Nephron (organoid): ENCODE results near the gene SREBF1.

ENCODE experiments used
- H3K27ac Mint-ChIP-seq, 3 experiments: 2 replicates each; pipeline ENCODE4 v1.8.0; 2020; ENCODE audit warnings: mixed read lengths in 3 of 3, mild to moderate bottlenecking in 2 of 3, moderate library complexity in 1 of 3
- H3K27me3 Mint-ChIP-seq: 2 replicates; pipeline ENCODE4 v1.8.0; 2021; ENCODE audit warnings: low read depth, mild to moderate bottlenecking, moderate library complexity, mixed read lengths
- H3K36me3 Mint-ChIP-seq: 2 replicates; pipeline ENCODE4 v1.8.0; 2020; ENCODE audit warnings: low read depth, mixed read lengths
- H3K4me1 Mint-ChIP-seq: 2 replicates; pipeline ENCODE4 v1.8.0; 2020; ENCODE audit warnings: mixed read lengths
- H3K4me3 Mint-ChIP-seq, 3 experiments: 2 replicates each; pipeline ENCODE4 v1.8.0; 2020; ENCODE audit warnings: mild to moderate bottlenecking in 3 of 3, mixed read lengths in 3 of 3, moderate library complexity in 2 of 3
- H3K9me3 Mint-ChIP-seq: 2 replicates; pipeline ENCODE4 v1.8.0; 2020; ENCODE audit warnings: mixed read lengths
- TF ChIP-seq, protein P1 (sequence below), 3 experiments: fragments of 200-600 bp; sonication (generic); IDR thresholded peaks; one replicate each; pipeline ENCODE4 v1.5.0; 2021; ENCODE audit warnings: antibody characterized with exemption in 3 of 3; ENCODE audit not compliant: unreplicated experiment in 3 of 3

Gene SREBF1

DNA sequence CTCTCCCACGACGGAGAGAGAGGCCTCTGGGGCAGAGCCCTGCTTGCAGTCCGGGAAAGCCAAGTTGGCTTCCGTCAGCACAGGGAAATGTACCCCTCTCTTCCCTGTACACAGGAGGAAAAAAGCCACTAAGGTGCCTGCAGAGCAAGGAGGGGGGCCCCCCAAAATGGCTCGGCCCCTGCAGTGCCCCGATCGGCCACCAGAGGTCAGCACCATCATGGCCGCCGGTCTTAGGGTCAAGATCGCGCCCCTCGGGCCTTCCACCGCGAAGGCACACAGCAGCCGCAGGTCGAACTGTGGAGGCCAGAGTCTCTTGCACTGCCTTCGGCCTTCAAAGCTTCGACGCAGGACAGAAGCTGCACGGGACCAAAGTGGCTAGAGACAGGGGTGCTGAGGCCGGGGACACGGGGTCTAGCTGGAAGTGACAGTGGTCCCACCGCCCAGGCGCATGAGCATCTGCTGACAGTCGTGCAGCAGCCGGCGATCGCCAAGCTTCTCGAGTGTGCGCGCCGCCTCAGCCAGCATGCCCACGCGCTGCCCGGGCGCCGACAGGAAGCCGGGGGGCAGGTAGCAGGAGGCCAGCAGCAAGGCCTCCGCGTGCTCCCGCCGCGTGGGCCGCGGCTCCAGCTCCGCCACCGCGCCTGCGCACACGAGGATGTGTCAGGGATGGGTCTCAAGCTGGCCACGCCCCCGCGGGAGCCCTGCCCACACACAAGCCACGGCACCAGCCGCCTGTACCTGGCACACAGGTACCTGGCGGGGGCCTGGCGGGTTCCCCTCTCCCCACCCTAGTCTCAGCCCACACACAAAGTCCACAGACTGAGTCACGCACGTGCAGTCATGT is 24.4 kb downstream of the SREBF1 start:
- H3K4me3 Mint-ChIP-seq, result no peak overlapping the region
- no peaks in the 10 kb centered on the region for H3K9me3 Mint-ChIP-seq
- H3K36me3 Mint-ChIP-seq, result no peaks in the 10 kb centered on the region
- peaks cover 3% of the 10 kb centered on the region for H3K27me3 Mint-ChIP-seq
- TF ChIP-seq, protein P1, sequence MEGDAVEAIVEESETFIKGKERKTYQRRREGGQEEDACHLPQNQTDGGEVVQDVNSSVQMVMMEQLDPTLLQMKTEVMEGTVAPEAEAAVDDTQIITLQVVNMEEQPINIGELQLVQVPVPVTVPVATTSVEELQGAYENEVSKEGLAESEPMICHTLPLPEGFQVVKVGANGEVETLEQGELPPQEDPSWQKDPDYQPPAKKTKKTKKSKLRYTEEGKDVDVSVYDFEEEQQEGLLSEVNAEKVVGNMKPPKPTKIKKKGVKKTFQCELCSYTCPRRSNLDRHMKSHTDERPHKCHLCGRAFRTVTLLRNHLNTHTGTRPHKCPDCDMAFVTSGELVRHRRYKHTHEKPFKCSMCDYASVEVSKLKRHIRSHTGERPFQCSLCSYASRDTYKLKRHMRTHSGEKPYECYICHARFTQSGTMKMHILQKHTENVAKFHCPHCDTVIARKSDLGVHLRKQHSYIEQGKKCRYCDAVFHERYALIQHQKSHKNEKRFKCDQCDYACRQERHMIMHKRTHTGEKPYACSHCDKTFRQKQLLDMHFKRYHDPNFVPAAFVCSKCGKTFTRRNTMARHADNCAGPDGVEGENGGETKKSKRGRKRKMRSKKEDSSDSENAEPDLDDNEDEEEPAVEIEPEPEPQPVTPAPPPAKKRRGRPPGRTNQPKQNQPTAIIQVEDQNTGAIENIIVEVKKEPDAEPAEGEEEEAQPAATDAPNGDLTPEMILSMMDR (IDR thresholded peaks at IDR 0.05; ENCODE audit: unreplicated experiment in 3 of 3), result peak; percentile 98 to 100 (median 99)
- peak overlapping the region; percentile 71 to 92 (median 82) for H3K27ac Mint-ChIP-seq
- H3K4me1 Mint-ChIP-seq, result peaks cover 29% of the 10 kb centered on the region

DNA sequence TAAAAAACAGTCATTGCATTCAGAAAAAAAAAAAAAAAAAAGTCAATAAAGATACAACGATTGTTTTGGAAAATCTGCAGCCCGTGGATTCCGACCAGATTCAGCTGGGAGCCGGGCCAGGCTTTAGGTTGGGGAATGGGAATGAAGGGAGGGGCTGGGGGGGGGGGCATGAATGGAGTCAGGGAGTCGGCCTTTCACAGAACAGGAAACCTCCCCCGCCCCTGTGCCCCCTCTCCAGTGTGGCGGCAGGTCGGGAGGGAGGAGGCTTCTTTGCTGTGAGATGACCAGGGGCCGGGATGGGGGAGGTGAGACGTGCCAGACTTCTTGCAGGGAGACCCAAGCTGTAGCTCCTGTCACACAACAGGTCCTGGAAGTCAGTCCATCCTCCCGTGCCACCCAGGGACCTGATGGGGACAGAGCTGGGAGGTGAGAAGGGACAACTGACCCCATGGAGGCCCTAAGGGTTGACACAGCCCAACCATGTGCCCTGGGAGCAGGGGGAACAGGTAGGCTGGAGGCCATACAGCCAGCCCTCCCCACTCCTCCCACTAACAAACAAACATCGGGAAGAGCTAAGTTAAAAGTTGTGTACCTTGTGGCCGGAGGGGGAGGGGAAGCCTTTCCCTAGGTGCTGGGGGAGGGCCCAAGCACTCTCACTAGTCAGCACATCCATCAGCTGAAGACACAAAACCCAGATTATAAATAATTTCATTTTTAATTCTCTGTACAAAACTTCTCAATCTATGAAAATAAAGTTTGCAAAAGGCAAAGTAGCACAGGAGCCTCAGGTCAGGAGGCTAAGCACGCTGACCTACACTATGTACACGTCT is 25.2 kb downstream of the SREBF1 start:
- TF ChIP-seq, protein P1 (IDR thresholded peaks at IDR 0.05; ENCODE audit: unreplicated experiment in 3 of 3), result no peak
- H3K27me3 Mint-ChIP-seq, result peaks cover 3% of the 10 kb centered on the region
- no peaks in the 10 kb centered on the region for H3K9me3 Mint-ChIP-seq
- peak overlapping the region; percentile 71 to 92 (median 82) for H3K27ac Mint-ChIP-seq
- H3K4me1 Mint-ChIP-seq, result peaks cover 34% of the 10 kb centered on the region
- peak overlapping the region; percentile 29 to 38 (median 34) for H3K4me3 Mint-ChIP-seq
- no peaks in the 10 kb centered on the region for H3K36me3 Mint-ChIP-seq

DNA sequence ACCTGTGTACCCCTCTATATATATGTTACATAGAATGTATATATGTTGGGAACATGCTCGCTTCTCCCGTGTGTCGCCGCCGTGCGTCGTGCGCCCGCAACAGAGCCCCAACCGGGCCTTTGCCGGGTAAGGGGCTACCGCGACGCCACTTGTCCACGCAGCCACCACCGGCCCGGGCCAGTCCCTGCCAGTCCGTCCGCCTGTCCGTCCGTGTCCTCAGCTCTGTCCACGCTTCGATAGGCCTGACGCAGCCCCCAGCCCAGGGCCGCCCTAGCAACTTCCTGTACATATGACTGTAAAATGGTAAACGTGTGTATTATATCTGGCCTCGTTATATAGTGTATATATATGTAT is 25.9 kb downstream of the SREBF1 start:
- H3K27ac Mint-ChIP-seq, result peak overlapping the region; percentile 71 to 92 (median 82)
- peaks cover 40% of the 10 kb centered on the region for H3K4me1 Mint-ChIP-seq
- H3K36me3 Mint-ChIP-seq, result peaks cover 5% of the 10 kb centered on the region
- TF ChIP-seq, protein P1 (IDR thresholded peaks at IDR 0.05; ENCODE audit: unreplicated experiment in 3 of 3), result no peak
- no peaks in the 10 kb centered on the region for H3K9me3 Mint-ChIP-seq
- peaks cover 3% of the 10 kb centered on the region for H3K27me3 Mint-ChIP-seq
- H3K4me3 Mint-ChIP-seq, result peak overlapping the region; percentile 59 to 75 (median 60)

DNA sequence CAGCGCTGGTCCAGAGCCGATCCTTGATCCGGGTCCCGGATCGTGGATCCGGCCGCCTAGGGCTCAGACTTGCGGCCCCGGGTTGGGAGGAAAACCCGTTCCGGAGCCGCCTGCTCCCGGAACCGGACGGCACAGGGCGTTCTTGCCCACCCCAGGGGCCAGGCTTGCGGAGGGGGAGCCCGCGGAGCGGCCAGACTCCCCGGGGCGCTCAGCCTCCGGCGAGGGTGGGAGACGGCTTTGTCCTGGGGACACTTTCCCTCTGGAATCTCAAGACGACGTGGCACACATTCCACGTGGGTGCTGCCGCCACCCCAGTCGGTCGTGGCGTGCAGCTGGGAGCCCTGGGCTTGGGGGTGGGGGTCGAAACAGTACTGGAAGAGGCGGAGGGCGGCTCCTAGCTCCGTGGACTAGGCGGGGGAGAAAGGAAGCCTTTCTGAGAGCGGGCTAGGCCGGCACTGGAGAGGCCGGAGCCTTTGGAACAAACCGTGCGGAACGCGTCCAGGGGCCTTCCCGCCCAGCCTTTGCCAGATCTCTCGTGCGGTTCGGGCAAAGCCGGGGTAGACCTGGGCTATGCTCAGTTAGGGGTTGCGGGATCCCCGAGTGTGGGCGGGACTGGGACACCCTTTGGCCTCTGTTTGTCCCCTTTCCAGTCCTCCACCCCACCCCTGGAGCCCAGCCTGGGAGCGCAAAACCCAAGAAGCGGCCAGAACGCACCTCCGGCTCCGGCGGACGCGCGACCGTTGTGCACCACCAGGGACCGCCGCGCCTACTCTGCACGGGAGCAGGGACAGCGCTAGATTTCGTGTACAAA is 26.5 kb downstream of the SREBF1 start:
- Mint-ChIP-seq H3K9me3 (no peaks in the 10 kb centered on the region), H3K4me1 (peaks cover 42% of the 10 kb centered on the region), H3K27me3 (peaks cover 3% of the 10 kb centered on the region), H3K36me3 (peaks cover 10% of the 10 kb centered on the region), H3K27ac (peak overlapping the region; percentile 55 to 92 (median 71)), H3K4me3 (peak overlapping the region; percentile 60 to 75 (median 68))
- TF ChIP-seq, protein P1 (IDR thresholded peaks at IDR 0.05; ENCODE audit: unreplicated experiment in 3 of 3), result peak in 1 of 3 experiments; percentile 10

DNA sequence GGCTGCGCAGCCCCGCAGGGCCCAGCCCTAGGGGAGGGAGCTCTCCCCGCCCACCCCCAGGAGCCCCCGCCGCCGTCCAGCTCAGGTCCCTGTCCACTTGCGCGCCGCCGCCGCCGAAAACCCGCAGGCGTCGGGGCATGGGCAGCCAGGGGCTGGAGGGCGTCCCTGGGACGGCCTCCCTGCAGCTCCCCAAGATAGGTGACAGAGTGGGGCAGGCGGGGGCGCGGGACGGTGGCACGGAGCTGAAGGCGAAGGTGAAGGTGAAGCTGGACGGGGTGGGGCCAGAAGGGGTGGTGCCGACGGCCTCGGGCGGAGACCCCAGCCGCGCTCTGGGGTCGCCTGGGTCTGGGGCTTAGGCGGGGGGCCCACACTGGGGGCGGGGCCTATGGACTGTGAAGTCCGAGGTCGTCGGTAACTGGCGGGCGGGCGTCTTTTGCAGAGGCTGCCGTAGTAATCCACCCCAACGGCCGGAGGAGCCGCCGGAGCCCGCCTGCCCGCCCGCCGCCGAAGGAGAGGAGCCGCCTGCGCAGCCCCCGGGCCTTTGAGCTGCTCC is 27.2 kb downstream of the SREBF1 start:
- TF ChIP-seq, protein P1 (IDR thresholded peaks at IDR 0.05; ENCODE audit: unreplicated experiment in 3 of 3), result no peak
- peaks cover 3% of the 10 kb centered on the region for H3K27me3 Mint-ChIP-seq
- H3K4me3 Mint-ChIP-seq, result peak overlapping the region in 2 of 3 experiments; percentile 60 to 75
- peaks cover 15% of the 10 kb centered on the region for H3K36me3 Mint-ChIP-seq
- no peaks in the 10 kb centered on the region for H3K9me3 Mint-ChIP-seq
- peaks cover 42% of the 10 kb centered on the region for H3K4me1 Mint-ChIP-seq
- no peak overlapping the region for H3K27ac Mint-ChIP-seq
